ENCODE data around the gene RASSF4.

The RASSF4 gene

GRCh38 chr10:44977287-44978212 is 17.9 kb downstream of the RASSF4 start:
- DNase-seq: no peak

- DNase-seq: no peak
Measured at GRCh38 chr10:44978213-44978569, 18.6 kb downstream of the RASSF4 start.

GRCh38 chr10:44978570-44979280 is 19.1 kb downstream of the RASSF4 start, which contains the start of gene DEPP1:
Gene DEPP1 (minus strand): TSS chr10:44978809. CDS start chr10:44978030, 779 bp downstream.
- DNase-seq: no peak

GRCh38 chr10:44979281-44980191 is 19.9 kb downstream of the RASSF4 start:
- DNase-seq: no peak

GRCh38 chr10:44980309-44981171 is 20.9 kb downstream of the RASSF4 start:
- no peak for DNase-seq

- DNase-seq: no peak
Measured at GRCh38 chr10:44981172-44982113, 21.8 kb downstream of the RASSF4 start.

- DNase-seq: no peak
Measured at GRCh38 chr10:44982114-44982460, 22.5 kb downstream of the RASSF4 start.

GRCh38 chr10:44982496-44982895 is 22.9 kb downstream of the RASSF4 start:
- no peak for DNase-seq

GRCh38 chr10:44983066-44983894 is 23.7 kb downstream of the RASSF4 start:
- DNase-seq: no peak

- no peak for DNase-seq
Measured at GRCh38 chr10:44983895-44984278, 24.3 kb downstream of the RASSF4 start.

GRCh38 chr10:44984671-44985101 is 25.1 kb downstream of the RASSF4 start:
- DNase-seq: no peak

GRCh38 chr10:44985175-44985681 is 25.6 kb downstream of the RASSF4 start:
- DNase-seq: no peak

GRCh38 chr10:44986179-44986578 is 26.6 kb downstream of the RASSF4 start:
- DNase-seq: no peak

GRCh38 chr10:44986670-44987069 is 27.1 kb downstream of the RASSF4 start:
- DNase-seq: no peak

- no peak for DNase-seq
Measured at GRCh38 chr10:44988957-44989585, 29.5 kb downstream of the RASSF4 start.

- no peak for DNase-seq
Measured at GRCh38 chr10:44989597-44990301, 30.1 kb downstream of the RASSF4 start.

- DNase-seq: no peak
Measured at GRCh38 chr10:44990302-44990655, 30.7 kb downstream of the RASSF4 start.

- DNase-seq: no peak
Measured at GRCh38 chr10:44990965-44991364, 31.4 kb downstream of the RASSF4 start.

- no peak for DNase-seq
Measured at GRCh38 chr10:44991571-44991970, 32.0 kb downstream of the RASSF4 start.

Data from stimulated activated CD4-positive, alpha-beta T cell treated with anti-CD3 and anti-CD28 coated beads, Interleukin-2, amount 100 ng/mL, for 48 hours (primary cell).